OCI-LY7 (cell line): ENCODE data around the gene KLHL13. TPM values are rescaled to one million over a fixed set of nuclear protein-coding genes. Genes with fewer than 3 reads are reported as not detected.

Experiments
- BruUV-seq: library from RNA; stranded (reverse); fragments of 400-500 nt; replicated peaks from 2 replicates; lab custom pipeline; 2021; lab: Mats Ljungman, UMichigan
- CTCF ChIA-PET: fragments of 300-600 bp; sonication (Branson Sonifier 250); formaldehyde crosslinking; loops from one replicate; lab custom pipeline; 2022; ENCODE audit warnings: antibody characterized with exemption; ENCODE audit not compliant: unreplicated experiment; lab: Charles Lee
- POLR2A ChIA-PET: fragments of 300-600 bp; sonication (Branson Sonifier 250); formaldehyde crosslinking; loops from one replicate; lab custom pipeline; 2022; ENCODE audit warnings: antibody characterized with exemption; lab: Charles Lee
- DNase-seq: peaks from one replicate; pipeline ENCODE4 v3.0.0-alpha.2; 2015; ENCODE audit warnings: low spot score
- H2AFZ ChIP-seq: fragments of 200-600 bp; sonication (generic), shearing (Covaris generic); 2 replicates; pipeline ENCODE4 v1.6.1; 2014; ENCODE audit warnings: mild to moderate bottlenecking, antibody characterized with exemption, low read length, moderate library complexity
- H3K27ac ChIP-seq: fragments of 200-600 bp; sonication (generic); 2 replicates; pipeline ENCODE4 v1.5.1; 2014; ENCODE audit warnings: mixed run types, low read depth, mild to moderate bottlenecking, moderate library complexity, low read length, inconsistent platforms; ENCODE audit not compliant: poor library complexity, severe bottlenecking
- H3K36me3 ChIP-seq: fragments of 200-600 bp; sonication (generic); 2 replicates; pipeline ENCODE4 v1.6.1; 2014; ENCODE audit warnings: mild to moderate bottlenecking, antibody characterized with exemption, low read length, moderate library complexity, mixed read lengths; ENCODE audit not compliant: insufficient read depth
- H3K4me1 ChIP-seq: fragments of 200-600 bp; sonication (generic); 2 replicates; pipeline ENCODE4 v1.5.1; 2014; ENCODE audit warnings: mild to moderate bottlenecking, low read length; ENCODE audit not compliant: insufficient read depth, poor library complexity, severe bottlenecking
- H3K4me2 ChIP-seq: fragments of 200-600 bp; sonication (generic); 2 replicates; pipeline ENCODE4 v1.6.1; 2014; ENCODE audit warnings: mild to moderate bottlenecking, low read length
- H3K4me3 ChIP-seq: fragments of 200-600 bp; sonication (generic); 2 replicates; pipeline ENCODE4 v1.5.1; 2014; ENCODE audit warnings: mild to moderate bottlenecking, low read depth, low read length; ENCODE audit not compliant: poor library complexity, severe bottlenecking
- H3K79me2 ChIP-seq: fragments of 200-600 bp; sonication (generic); 2 replicates; pipeline ENCODE4 v1.6.1; 2016; ENCODE audit warnings: low read depth, mild to moderate bottlenecking, low read length, moderate library complexity, mixed read lengths; ENCODE audit not compliant: insufficient read depth
- H3K9me2 ChIP-seq: fragments of 200-600 bp; sonication (generic); 2 replicates; pipeline ENCODE4 v1.6.1; 2016; ENCODE audit warnings: mild to moderate bottlenecking, low read length, mixed read lengths; ENCODE audit not compliant: insufficient read depth
- H3K9me3 ChIP-seq: fragments of 200-600 bp; sonication (generic); 2 replicates; pipeline ENCODE4 v1.6.1; 2014; ENCODE audit warnings: mild to moderate bottlenecking, mixed run types, low read length, mixed read lengths
- H4K20me1 ChIP-seq: fragments of 200-600 bp; sonication (generic); 2 replicates; pipeline ENCODE4 v1.6.1; 2014; ENCODE audit warnings: mild to moderate bottlenecking, antibody characterized with exemption, low read length, moderate library complexity, mixed read lengths; ENCODE audit not compliant: insufficient read depth
- CTCF ChIP-seq: fragments of 200-600 bp; sonication (generic); conservative IDR thresholded peaks from 2 replicates; pipeline ENCODE4 v1.5.1; 2014; ENCODE audit warnings: mild to moderate bottlenecking, antibody characterized with exemption, low read length, moderate library complexity, mixed read lengths
- EZH2phosphoT487 ChIP-seq: fragments of 200-600 bp; sonication (generic); IDR thresholded peaks from 2 replicates; pipeline ENCODE4 v1.6.1; 2018; ENCODE audit warnings: low read depth, borderline replicate concordance, mild to moderate bottlenecking, mixed run types, antibody characterized with exemption, low read length, moderate library complexity, mixed read lengths
- intact Hi-C: fragments of 100-400 bp; cut with micrococcal nuclease; formaldehyde crosslinking; loops from one replicate; pipeline ENCODE4 v1.10.0; 2022; ENCODE audit not compliant: unreplicated experiment
- total RNA-seq, 2 experiments: library from RNA; depleted of rRNA in 1 of 2; stranded (reverse); fragments of >200 nt in 1 of 2; shearing (Covaris generic) in 1 of 2; gene quantifications; 2 replicates each; pipeline ENCODE4 v1.2.3, GENCODE V29; 2014 to 2022

Gene KLHL13
- total RNA-seq, 2 experiments from 2014 or later, result not detected

DNA sequence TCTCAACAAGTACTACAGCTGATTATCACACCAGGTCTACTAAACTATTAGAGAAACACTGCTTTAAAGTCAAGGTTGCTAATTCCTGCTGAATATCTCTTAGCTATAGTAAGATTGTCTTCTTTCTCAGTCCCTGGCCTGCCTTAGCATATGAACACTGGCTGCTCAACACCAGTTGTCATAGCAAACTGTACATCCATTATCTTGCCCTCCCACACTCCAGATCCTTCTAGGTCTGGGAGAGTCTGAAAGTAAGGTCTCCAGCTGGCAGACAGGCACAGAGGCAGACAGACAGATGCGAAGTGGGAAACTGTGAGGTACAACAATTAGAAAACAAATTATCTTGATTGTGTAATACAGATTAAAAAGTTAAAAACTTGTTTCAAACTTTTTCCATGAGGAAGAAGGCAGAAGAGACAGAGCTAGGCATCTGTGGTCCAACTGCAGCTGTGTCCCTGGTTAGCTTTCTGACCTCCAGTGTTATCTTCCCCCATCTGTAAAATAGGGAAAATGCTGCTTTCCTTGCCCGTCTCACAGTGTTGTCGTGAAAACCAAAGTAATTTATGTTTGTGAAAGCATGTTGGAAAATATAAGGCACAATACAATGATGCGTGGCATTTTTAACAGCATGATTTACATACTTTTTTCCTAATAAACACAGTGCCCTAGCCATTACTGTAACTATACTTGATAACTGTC lies 133.8 kb downstream of the KLHL13 start:
- intact Hi-C loops, result no loop called here
- no peak overlapping the region for H3K27ac ChIP-seq
- H3K9me3 ChIP-seq, result no peaks in the 10 kb centered on the region
- H3K79me2 ChIP-seq, result no peaks in the 10 kb centered on the region
- H2AFZ ChIP-seq, result no peak overlapping the region
- TF ChIP-seq CTCF (no peak), EZH2phosphoT487 (no peak)
- no peaks in the 10 kb centered on the region for H3K9me2 ChIP-seq
- H3K36me3 ChIP-seq, result no peaks in the 10 kb centered on the region
- ChIA-PET POLR2A (interaction anchor here (0.7 to 1.8 kb wide), 2 partner anchors 9 to 84 kb away, joined by 3 to 5 read pairs; no protein-coding TSS in a partner anchor), CTCF (no interaction called here)
- H3K4me3 ChIP-seq, result no peak overlapping the region
- H4K20me1 ChIP-seq, result no peaks in the 10 kb centered on the region
- H3K4me1 ChIP-seq, result no peaks in the 10 kb centered on the region
- H3K4me2 ChIP-seq, result no peak overlapping the region
- no TSS peak for BruUV-seq
- DNase-seq, result no peak

- Histone ChIP-seq H3K4me3 (no peak overlapping the region), H3K4me2 (no peak overlapping the region), H4K20me1 (no peaks in the 10 kb centered on the region), H3K9me3 (no peaks in the 10 kb centered on the region), H3K79me2 (no peaks in the 10 kb centered on the region), H2AFZ (no peak overlapping the region), H3K4me1 (no peaks in the 10 kb centered on the region), H3K36me3 (no peaks in the 10 kb centered on the region), H3K9me2 (no peaks in the 10 kb centered on the region), H3K27ac (no peak overlapping the region)
- DNase-seq, result no peak
- intact Hi-C loops, result no loop called here
- CTCF ChIA-PET, result no interaction called here
- TF ChIP-seq CTCF, result no peak
- TF ChIP-seq EZH2phosphoT487, result no peak
- BruUV-seq, result no TSS peak
- POLR2A ChIA-PET, result interaction anchor here (0.7 kb wide), 1 partner anchor 891 kb away, joined by 5 read pairs; no protein-coding TSS in a partner anchor
These were observed 138.2 kb downstream of the KLHL13 start for GRCh38 chrX:117978402-117978801.

- intact Hi-C loops, result no loop called here
- no peaks in the 10 kb centered on the region for H3K36me3 ChIP-seq
- no peaks in the 10 kb centered on the region for H4K20me1 ChIP-seq
- no peaks in the 10 kb centered on the region for H3K4me1 ChIP-seq
- no peak overlapping the region for H3K27ac ChIP-seq
- no peaks in the 10 kb centered on the region for H3K79me2 ChIP-seq
- ChIA-PET POLR2A (no interaction called here), CTCF (no interaction called here)
- no peak for TF ChIP-seq CTCF
- TF ChIP-seq EZH2phosphoT487, result no peak
- no peak for DNase-seq
- no peaks in the 10 kb centered on the region for H3K9me3 ChIP-seq
- no peak overlapping the region for H3K4me3 ChIP-seq
- H3K4me2 ChIP-seq, result no peak overlapping the region
- no peak overlapping the region for H2AFZ ChIP-seq
- no TSS peak for BruUV-seq
- H3K9me2 ChIP-seq, result no peaks in the 10 kb centered on the region
These were observed 139.1 kb downstream of the KLHL13 start for GRCh38 chrX:117977526-117977925.
